Uterus (tissue), 4 donors: ENCODE results near the gene CCN2. TPM values are rescaled to one million over a fixed set of nuclear protein-coding genes. Genes with fewer than 3 reads are reported as not detected.

Experiments used
- DNase-seq, 2 donors: peaks; one replicate each; pipeline ENCODE4 v3.0.0-alpha.2; 2019 to 2020
- H3K27ac ChIP-seq, 2 donors: fragments of 200-600 bp; sonication (generic); 1 replicate in 1 of 2; 2 replicates in 1 of 2; pipeline ENCODE4 v1.5.1; 2016 to 2018
- H3K27me3 ChIP-seq, 2 donors: fragments of 200-600 bp; sonication (generic); one replicate each; pipeline ENCODE4 v1.5.1; 2018 to 2019; ENCODE audit warnings: control low read depth in 1 of 2
- H3K36me3 ChIP-seq, 2 donors: fragments of 200-600 bp; sonication (generic); one replicate each; pipeline ENCODE4 v1.5.1; 2019; ENCODE audit warnings: control low read depth in 1 of 2
- H3K4me1 ChIP-seq, 2 donors: fragments of 200-600 bp; sonication (generic); one replicate each; pipeline ENCODE4 v1.5.1; 2018 to 2019; ENCODE audit warnings: control low read depth in 1 of 2
- H3K4me3 ChIP-seq, 2 donors: fragments of 200-600 bp; sonication (generic); 1 replicate in 1 of 2; 2 replicates in 1 of 2; pipeline ENCODE4 v1.5.1; 2018 to 2019; ENCODE audit warnings: mild to moderate bottlenecking in 1 of 2
- H3K9me3 ChIP-seq, 2 donors: fragments of 200-600 bp; sonication (generic); one replicate each; pipeline ENCODE4 v1.5.1; 2019; ENCODE audit warnings: control low read depth in 1 of 2
- POLR2A ChIP-seq, 2 donors: fragments of 450-650 bp; IDR thresholded peaks; one replicate each; pipeline ENCODE4 v1.6.1; 2016; ENCODE audit warnings: antibody characterized with exemption in 2 of 2, mild to moderate bottlenecking in 1 of 2, moderate library complexity in 1 of 2
- intact Hi-C: fragments of 100-400 bp; cut with DNase I; formaldehyde crosslinking; loops from one replicate; pipeline ENCODE4 v1.15.1; 2023; ENCODE audit warnings: low total_unique reads
- total RNA-seq, 4 donors: library from RNA; depleted of rRNA in 3 of 4; stranded (reverse); fragments of >200 nt in 3 of 4; gene quantifications; one replicate each; pipeline versions ENCODE4 v1.1.0 to v1.2.4, GENCODE V29; 2014 to 2023
- TF ChIP-seq, protein P1 (sequence below), 4 experiments: fragments of 200-600 bp in 2 of 4; fragments of 450-650 bp in 2 of 4; sonication (generic) in 2 of 4; IDR thresholded peaks; one replicate each; pipeline ENCODE4 v1.5.1; 2016 to 2019; ENCODE audit warnings: antibody characterized with exemption in 4 of 4, mild to moderate bottlenecking in 2 of 4, moderate library complexity in 1 of 4
- donor health status: DM: yes; HTN: yes; CAD: no.

CCN2 gene
- total RNA-seq, 4 donors from 2014 or later = 104 to 254 (median 202) TPM

DNA sequence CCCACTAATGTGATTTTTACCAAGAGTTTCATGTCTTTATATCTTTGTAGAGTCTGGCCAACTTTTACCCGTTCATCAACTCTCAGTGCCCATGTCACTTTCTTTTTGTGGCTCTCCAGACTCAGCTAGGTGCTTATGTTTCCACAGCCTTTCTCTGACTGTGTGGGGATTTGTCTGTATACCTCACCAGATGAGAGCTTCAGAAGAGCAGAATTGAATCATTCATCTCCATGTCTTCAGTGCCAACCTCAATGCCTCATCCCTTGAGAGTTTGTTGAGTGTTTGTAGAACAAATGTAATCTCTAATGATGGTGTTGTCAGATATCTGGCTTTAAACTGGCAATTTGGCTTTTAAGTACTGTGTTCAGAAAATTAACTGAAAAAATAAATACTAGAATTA is 16.8 kb upstream of the CCN2 start:
- TF ChIP-seq POLR2A (IDR thresholded peaks at IDR 0.05) = no peak
- TF ChIP-seq, protein P1, sequence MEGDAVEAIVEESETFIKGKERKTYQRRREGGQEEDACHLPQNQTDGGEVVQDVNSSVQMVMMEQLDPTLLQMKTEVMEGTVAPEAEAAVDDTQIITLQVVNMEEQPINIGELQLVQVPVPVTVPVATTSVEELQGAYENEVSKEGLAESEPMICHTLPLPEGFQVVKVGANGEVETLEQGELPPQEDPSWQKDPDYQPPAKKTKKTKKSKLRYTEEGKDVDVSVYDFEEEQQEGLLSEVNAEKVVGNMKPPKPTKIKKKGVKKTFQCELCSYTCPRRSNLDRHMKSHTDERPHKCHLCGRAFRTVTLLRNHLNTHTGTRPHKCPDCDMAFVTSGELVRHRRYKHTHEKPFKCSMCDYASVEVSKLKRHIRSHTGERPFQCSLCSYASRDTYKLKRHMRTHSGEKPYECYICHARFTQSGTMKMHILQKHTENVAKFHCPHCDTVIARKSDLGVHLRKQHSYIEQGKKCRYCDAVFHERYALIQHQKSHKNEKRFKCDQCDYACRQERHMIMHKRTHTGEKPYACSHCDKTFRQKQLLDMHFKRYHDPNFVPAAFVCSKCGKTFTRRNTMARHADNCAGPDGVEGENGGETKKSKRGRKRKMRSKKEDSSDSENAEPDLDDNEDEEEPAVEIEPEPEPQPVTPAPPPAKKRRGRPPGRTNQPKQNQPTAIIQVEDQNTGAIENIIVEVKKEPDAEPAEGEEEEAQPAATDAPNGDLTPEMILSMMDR (IDR thresholded peaks at IDR 0.05) = no peak
- Histone ChIP-seq H3K36me3 (no peaks in the 10 kb centered on the region), H3K4me1 (no peaks in the 10 kb centered on the region), H3K27me3 (no peaks in the 10 kb centered on the region), H3K27ac (no peak overlapping the region), H3K9me3 (no peaks in the 10 kb centered on the region), H3K4me3 (no peak overlapping the region)
- intact Hi-C loops = no loop called here
- no peak for DNase-seq

DNA sequence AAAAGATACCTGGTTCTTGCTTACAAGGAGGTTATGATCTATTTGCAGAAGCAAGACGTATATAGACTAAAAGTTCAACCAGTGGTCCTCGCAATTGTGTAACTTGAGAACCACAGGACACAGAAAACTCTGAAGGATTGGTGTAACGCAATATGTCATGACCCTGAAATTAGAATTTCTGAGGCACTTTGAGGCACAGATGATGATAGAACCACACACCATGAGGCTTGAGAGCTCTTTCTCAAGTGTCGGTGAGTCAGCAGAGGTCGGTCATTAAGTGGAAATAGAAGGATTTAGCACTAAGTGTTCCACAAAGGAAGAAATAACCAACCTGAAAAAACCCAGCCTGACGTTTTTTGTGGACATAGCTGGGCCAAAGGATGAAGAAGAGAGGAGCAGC is 15.3 kb upstream of the CCN2 start:
- DNase-seq = no peak
- H3K27ac ChIP-seq = no peak overlapping the region
- intact Hi-C loops = no loop called here
- H3K4me3 ChIP-seq = no peak overlapping the region
- H3K36me3 ChIP-seq = no peaks in the 10 kb centered on the region
- no peaks in the 10 kb centered on the region for H3K4me1 ChIP-seq
- TF ChIP-seq, protein P1 (IDR thresholded peaks at IDR 0.05) = no peak
- TF ChIP-seq POLR2A (IDR thresholded peaks at IDR 0.05) = no peak
- H3K9me3 ChIP-seq = no peaks in the 10 kb centered on the region
- no peaks in the 10 kb centered on the region for H3K27me3 ChIP-seq

DNA sequence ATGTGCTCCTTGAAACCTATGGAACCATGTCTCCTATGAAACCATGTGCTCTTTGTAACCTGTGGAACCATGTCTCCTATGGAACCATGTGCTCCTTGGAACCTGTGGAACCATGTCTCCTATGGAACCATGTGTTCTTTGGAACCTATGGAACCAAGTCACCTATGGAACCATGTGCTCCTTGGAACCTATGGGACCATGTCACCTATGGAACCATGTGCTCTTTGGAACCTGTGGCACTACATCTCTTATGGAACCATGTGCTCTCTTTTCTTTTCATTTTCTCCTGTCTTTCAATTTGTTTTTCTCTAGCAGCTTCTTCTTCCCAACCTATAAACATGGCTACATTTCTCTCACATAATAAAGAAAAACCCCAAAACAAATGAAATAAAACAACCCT is 11.9 kb upstream of the CCN2 start:
- intact Hi-C loops = no loop called here
- TF ChIP-seq, protein P1 (IDR thresholded peaks at IDR 0.05) = no peak
- no peaks in the 10 kb centered on the region for H3K9me3 ChIP-seq
- no peaks in the 10 kb centered on the region for H3K4me1 ChIP-seq
- no peak overlapping the region for H3K27ac ChIP-seq
- DNase-seq = no peak
- H3K4me3 ChIP-seq = no peak overlapping the region
- no peaks in the 10 kb centered on the region for H3K36me3 ChIP-seq
- H3K27me3 ChIP-seq = no peaks in the 10 kb centered on the region

DNA sequence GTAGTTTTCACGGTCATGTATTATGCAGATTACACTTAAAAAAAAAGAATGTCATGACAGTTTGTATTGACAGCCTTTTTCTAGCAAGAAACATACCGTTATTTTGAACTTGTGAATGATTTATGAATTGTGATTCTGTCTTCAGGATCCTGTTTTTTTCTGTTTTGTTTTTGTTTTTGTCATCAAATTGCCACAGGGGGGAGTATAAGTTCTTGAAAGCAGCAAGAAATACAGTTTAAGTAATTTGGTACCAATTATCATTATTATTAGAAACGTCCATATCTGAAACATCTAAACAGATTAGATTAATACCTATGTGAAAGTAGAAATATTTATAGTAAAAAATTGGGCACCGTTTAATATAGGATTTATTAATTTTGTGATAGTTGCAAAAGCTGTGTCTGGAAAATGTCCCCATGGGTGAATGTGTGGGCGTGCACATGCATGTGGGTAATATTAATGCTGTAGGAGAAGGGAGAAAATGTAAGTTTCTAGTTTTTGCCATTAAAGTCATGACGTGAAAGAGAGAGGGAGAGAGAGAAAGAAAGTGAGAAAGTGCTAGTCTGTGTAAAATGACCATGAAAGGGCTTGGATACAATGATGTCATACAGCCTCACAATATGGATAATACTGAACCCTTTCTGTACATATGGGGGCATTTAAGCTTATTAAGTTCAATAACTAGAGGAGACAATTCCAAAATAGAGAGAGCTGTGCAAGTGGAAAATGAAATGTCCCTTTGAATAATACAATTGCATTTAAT is 9.4 kb upstream of the CCN2 start:
- no peak for DNase-seq
- TF ChIP-seq, protein P1 (IDR thresholded peaks at IDR 0.05) = peak; percentile 5 to 33 (median 17)
- TF ChIP-seq POLR2A (IDR thresholded peaks at IDR 0.05) = no peak
- H3K27ac ChIP-seq = no peak overlapping the region
- no peak overlapping the region for H3K4me3 ChIP-seq
- H3K4me1 ChIP-seq = no peaks in the 10 kb centered on the region
- H3K27me3 ChIP-seq = no peaks in the 10 kb centered on the region
- H3K36me3 ChIP-seq = no peaks in the 10 kb centered on the region
- no peaks in the 10 kb centered on the region for H3K9me3 ChIP-seq
- intact Hi-C loops = no loop called here

DNA sequence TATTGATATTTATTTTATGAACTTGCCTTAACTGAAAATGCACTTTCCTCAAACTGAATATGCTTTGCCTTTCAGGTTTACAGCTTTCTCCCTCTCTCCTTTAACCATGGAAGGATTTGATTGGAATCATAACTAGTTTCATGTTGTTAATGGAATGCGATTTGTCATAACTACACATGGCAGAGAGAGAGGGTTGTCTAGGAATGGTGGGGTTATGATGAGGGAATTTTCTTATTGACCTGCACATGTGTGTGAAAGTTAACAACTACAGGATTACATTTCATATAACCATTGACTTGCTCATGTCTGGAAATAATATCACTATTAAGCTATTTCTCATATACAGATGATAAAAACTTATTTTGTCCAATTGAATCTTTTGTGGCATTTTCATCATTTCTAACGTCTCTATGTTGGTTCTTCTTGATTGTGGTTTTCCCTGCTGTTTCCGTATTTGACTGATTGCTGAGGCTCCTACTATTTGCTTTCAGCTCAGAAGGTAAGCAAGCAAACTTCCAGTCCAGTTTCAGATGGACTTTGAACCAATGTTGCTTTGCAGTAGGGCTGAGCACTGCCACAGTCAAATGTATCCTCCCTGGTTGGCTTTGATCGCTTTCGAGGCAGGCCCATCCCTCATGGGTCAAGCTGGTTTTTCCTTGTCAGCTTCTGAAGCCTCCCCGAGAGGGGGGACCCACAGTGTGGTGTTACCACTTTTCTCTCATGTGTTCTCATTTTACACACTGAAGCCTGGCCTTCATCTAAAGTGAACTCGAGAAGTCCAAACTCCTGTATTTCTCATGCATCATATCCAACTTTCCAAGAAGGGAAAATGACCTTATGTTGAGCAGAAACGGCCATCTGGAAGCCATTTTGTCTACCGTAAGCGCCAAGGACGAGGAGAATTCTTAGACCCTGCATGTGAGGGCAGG is 7.6 kb upstream of the CCN2 start:
- TF ChIP-seq POLR2A (IDR thresholded peaks at IDR 0.05) = no peak
- TF ChIP-seq, protein P1 (IDR thresholded peaks at IDR 0.05) = no peak
- Histone ChIP-seq H3K4me3 (no peak overlapping the region), H3K27ac (no peak overlapping the region), H3K36me3 (no peaks in the 10 kb centered on the region), H3K4me1 (no peaks in the 10 kb centered on the region), H3K9me3 (no peaks in the 10 kb centered on the region), H3K27me3 (no peaks in the 10 kb centered on the region)
- intact Hi-C loops = no loop called here
- DNase-seq = no peak
